Left lobe of liver (tissue), 2 donors: Measurements from ENCODE around the gene MACROD1. TPM values are rescaled to one million over a fixed set of nuclear protein-coding genes. Genes with fewer than 3 reads are reported as not detected.
A peak's percentile ranks its signal among the peaks of the same experiment; 100 is the strongest.
"Not testable (repeated sequence)": the region's sequence is repeated elsewhere in the genome, so short reads cannot be mapped to it uniquely, and the experiment has no call there.

Source experiments
- ATAC-seq: fragments of 200-7000 bp; cut with Tn5 transposase; one replicate; pipeline ENCODE4 v1.9.1; 2020; ENCODE audit warnings: mild to moderate bottlenecking, moderate library complexity
- DNase-seq: peaks from one replicate; pipeline ENCODE4 v3.0.0-alpha.2; 2020; ENCODE audit warnings: low spot score
- total RNA-seq: library from RNA; stranded (reverse); gene quantifications from one replicate; pipeline ENCODE4 v1.2.1, GENCODE V29; 2021
- donor health status: DM: no; HTN: no; CAD: no; lungs with moderate emphysema.
- donor health status: DM: no; HTN: yes; CAD: no.

The MACROD1 gene
- total RNA-seq, 1 donor from 2014 or later: 35.2 TPM

DNA sequence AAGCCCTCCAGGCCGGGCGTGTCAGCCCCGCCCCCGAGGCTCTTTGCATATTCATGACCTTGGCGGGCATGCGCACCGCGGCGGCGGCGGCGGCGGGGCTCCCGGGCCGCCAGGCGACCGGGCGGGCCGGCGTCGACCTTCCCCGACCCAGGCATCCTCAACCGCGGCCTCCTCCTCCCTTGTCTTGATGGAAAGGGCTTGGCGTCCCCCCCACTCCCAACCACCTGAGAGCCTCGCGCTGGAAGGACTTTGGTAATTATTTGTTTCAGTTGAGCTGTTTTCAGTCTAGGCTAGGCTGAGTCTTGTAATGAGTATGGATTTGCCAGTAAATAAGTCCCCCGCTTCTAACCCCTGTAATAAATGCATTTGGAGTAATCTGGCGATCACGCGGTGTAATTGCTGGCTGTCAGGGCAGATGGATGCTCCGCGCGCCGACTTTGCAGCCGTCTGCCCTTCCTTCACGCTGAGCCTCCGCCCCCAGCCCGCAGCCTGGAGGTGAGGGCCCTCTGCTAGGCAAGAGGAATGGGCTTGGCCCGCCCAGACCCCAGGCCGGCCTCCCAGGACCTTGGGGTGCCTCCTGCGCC lies 105.0 kb downstream of the MACROD1 start:
- DNase-seq (no peak), ATAC-seq (peak; percentile 16)

DNA sequence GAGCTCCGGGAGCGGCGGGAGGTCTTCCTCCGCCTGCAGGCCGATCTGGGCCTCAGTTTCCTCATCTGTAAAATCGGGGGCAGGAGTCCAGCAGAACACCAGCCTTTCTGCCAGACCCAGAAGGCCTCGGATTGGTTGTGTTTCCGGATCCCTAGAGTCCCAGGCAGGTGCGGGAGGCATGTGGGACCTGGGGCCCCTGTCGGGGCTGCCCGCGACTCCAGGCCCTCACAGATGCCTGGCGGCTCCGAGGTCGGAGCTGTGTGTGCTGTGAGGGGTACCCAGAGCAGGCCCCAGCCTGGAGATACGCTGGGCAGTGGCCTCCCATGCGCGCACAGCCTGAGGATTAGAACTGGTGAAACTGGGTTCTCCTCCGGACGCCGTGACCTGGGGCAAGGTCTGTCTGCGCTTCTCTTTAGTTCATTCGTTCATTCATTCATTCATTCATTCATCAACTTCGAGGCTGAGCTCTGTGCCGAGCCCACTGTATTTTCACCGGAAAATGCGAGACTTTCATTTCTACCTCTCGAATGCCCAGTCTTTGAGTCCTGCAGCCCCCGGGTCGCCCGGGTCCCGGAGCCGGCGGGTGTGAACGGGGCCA lies 105.6 kb downstream of the MACROD1 start:
- DNase-seq (no peak), ATAC-seq (no peak)

DNA sequence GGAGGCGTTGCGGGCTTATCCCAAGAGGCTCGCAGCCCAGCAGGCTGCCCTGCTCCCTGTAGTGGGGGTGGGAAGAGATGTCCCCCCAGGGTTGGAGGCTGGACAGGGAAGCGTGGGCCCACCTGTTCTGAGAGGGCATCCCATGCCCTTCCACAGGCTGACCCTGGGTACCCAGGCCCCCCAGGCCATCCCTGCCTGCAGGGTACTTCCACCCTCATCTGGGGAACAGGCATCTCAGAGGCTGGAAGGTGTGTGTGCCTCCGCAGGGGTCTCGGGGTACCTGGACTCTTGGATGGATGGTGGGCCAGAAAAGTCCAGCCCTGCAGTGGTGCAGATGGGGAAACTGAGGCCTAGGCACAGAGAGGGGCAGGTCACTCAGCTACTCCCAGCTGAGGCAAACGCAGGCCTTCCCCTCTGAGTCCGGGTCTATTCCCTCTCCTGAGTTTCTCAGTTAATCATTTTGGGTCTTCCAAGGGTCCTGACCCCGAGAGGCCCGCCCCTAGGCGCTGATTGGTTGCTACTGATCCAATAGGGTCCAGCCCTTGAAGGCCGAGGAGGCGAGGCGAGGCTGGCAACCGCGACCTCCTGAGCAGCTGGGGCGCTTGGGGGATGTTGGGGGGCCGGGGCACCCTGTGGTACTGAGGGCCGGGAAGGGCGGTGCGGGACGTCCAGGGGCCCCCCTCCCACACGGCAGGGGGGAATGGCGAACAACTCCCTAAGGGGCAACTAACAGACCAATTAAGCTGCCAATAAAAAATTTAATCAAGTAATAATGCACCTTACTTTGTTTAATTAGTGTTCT lies 106.4 kb downstream of the MACROD1 start:
- no peak for ATAC-seq
- DNase-seq: no peak

DNA sequence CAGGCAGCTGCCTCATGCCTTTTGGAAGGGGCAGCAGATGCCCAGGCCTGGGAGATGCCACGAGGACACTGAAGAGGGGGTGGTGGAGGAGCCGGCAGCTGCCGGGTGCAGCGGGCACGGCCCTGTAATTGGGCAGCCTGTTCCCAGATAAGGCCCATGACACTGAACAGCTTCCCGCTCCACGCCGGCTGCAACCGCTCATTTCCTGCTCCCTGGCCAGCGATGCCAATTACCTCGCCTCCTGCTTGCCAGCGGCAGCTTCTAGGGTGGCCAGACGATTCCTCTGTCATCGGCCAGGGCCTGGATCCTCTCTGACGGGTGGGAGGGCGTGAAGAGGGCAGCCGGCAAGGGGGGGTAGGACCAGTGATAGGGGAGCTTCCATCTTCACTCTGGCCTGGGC lies 107.4 kb downstream of the MACROD1 start:
- DNase-seq: no peak
- no peak for ATAC-seq

DNA sequence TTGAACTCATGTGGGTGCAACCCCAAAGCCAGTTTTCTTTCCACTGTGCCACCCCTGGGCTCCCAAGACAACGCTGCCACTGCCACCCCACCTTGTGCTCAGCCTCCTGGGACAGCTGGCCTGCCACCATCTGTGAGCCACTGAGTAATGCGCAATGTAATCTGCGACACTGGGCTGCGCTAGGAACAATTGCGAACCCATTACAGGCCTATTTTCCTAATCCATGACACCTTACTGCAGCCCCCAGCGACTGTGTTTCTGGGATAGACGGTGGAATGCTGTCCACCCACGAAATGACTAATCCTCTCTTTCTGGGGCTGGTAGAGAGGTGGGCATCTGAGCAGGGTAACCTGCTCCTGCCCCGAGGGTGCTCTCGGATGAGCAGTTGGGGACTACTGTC lies 108.0 kb downstream of the MACROD1 start:
- DNase-seq (no peak), ATAC-seq (no peak)

DNA sequence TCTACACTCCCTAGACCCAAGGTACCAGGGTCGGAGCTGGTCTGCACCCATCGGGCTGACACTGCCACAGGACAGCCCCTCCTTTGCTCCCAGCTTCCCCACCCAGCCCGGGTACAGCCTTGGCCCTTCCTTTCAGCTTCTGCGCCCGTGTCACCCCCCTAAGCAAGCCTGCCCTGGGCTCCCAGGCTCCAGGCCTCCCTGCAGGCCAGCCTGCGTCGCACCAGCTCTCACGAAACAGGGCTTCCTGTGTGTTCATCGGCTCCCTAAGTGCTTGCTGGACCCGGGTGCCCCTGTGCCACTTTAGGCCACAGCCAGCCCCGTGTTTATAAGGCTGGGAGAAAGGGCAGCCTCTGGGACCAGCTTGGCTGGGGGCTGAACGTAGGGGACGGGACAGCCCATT lies 109.1 kb downstream of the MACROD1 start:
- no peak for DNase-seq
- ATAC-seq: no peak

DNA sequence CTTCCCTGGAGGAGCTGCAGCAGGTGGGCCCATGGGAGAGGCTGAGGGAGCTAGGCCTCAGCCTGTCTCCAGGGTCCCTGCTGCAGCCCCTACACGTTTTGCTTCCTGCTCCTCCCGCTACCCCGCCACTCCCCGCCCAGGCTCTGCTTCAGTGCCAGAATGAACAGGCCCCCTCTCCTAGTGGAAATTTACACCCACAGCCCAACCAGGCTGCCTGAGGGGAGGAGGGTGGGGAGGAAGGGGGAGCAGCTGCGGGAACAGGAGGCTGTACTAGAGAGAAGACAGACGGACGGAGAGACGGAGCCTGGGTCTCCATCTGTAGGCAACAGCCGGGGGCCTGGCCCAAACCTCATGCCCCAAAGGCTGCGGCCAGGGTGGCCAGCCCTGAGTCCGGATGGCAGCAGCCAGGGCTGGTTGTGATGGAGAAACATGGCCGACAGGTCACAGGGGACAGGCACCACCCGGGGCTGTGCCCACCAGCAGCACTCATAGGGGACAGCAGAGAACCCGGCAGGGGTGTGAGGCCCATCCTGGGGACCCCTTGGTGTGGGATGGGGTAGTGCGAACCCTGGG lies 109.6 kb downstream of the MACROD1 start:
- ATAC-seq (no peak), DNase-seq (no peak)

DNA sequence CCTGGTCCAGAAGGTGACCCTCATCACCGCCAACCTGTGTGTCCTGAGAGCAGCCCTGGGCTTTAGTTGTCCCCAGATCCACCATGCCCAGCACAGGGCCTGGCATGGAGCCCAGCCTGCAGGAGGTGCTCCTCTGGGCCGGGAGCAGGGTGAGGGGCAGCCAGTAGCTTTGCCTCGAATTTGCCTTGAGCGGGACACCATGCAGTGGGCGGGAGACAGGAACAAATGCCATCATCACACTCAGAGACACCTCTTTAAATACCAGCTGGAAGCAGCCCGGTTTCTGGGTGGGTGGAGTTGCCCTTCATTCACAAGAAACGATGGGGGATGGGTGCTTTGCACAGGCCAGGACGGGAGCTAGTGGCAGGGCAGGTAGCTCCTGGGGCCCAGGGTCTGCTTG lies 110.8 kb downstream of the MACROD1 start:
- ATAC-seq (no peak), DNase-seq (no peak)

DNA sequence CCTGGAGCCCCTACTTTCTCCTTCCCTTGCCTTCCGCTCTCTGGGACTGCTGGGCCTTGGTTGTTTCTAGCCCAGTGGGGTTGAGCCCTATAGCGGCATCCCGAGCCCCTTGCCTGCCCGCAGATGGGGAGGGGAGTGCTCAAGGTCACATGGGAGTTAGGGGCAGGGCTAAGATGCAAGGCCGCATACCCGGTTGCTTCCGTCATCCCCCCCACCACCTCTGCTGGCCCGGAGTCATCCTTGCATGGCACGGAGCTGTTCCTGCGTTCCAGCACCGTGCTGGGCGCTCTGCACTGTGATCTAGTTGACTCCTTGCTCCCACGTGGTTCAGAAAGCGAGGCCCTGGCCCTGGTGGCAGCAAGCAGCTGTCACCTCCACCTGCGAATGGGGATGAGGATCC lies 112.2 kb downstream of the MACROD1 start:
- ATAC-seq (no peak), DNase-seq (no peak)

DNA sequence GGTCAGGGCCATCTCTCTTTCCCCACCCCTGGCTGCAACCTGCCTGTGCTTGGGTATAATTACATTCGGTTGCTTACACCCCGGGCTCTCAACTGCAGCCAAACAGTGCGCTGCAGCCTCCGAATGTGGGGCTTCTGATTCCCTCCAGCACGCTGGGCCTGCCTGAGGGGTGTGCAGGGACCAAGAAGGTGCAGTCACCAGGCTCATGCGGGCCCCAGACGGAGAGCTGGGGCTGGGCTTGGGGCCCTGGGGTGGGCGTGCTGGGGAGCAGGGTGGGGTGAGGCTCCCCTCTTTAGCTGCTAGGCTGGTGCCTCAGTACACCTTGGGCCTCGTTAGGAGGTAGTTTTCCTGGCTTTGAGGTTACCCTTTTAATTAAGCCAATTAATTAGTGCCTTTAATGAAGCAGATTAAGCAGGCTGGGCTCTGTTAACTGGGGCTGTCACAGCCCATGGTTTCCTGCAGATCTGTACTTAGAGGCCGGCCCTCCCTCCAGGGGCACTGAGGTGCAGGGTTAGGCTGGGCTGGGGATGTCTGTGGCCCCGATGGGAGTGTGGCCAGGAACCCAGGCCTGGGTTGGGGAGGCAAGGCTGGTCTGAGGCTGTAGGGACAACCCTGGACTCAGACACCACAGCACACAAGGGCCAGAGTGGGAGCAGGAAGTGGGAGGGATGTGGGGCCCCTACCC lies 112.8 kb downstream of the MACROD1 start:
- ATAC-seq (no peak), DNase-seq (no peak)

DNA sequence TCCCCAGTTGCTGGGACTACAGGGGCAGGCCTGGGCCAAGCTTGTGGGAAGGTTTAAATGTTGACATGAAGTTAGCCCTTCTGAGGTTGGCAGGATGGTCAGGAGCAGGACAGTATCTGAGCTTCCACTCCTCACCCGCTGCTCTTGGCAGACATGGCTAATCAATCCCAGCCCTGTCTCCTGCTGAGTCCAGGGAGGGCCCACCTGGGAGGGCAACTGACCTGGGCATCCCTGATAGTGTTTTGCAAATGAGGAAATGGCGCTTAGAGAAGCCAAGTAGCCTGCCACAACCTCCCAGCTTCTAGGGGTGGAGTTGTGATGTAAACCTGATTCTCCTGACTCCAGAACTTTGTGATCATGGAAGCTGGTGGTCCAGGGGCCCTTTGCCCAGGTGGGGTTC lies 113.5 kb downstream of the MACROD1 start:
- ATAC-seq: no peak
- DNase-seq: no peak

DNA sequence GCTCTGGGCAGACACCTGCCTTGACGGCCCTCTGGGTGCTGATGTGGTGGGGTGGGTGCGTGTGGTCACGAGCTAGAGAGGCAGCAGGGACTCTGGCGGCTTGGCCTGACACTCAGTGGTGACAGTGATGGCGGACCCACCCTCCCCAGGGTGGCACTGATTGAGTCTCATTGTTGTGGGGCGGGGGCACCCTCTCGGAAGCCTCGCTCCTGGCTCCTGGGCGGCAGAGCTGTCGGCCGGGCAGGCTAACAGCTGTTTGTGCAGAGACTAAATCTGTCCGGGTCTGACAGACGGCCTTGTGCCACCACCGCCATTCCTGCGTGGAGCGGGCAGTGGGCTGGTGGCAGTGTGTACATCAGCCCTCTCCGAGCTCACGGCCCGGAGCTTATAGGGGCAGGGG lies 114.6 kb downstream of the MACROD1 start:
- DNase-seq: no peak
- ATAC-seq: no peak

DNA sequence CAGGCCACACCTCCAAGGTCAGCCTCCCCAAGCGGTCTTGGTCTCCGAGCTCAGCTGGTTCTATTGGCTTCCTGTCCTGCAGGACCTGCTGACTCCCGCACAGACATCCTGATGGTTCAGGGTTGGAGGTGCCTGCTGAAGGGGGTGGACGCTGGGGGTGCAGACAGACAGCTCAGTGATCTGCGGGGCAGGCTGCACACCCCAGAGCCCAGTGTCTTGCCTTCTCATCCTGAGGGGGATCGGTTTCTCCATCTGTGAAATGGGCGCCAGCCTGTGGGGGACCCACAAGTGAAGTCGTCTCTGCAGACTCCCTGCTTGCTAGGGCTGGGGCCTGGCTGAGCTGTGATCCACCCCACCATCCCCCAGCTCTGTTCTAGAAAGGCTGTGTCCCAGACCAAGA lies 116.4 kb downstream of the MACROD1 start:
- DNase-seq (no peak), ATAC-seq (no peak)

DNA sequence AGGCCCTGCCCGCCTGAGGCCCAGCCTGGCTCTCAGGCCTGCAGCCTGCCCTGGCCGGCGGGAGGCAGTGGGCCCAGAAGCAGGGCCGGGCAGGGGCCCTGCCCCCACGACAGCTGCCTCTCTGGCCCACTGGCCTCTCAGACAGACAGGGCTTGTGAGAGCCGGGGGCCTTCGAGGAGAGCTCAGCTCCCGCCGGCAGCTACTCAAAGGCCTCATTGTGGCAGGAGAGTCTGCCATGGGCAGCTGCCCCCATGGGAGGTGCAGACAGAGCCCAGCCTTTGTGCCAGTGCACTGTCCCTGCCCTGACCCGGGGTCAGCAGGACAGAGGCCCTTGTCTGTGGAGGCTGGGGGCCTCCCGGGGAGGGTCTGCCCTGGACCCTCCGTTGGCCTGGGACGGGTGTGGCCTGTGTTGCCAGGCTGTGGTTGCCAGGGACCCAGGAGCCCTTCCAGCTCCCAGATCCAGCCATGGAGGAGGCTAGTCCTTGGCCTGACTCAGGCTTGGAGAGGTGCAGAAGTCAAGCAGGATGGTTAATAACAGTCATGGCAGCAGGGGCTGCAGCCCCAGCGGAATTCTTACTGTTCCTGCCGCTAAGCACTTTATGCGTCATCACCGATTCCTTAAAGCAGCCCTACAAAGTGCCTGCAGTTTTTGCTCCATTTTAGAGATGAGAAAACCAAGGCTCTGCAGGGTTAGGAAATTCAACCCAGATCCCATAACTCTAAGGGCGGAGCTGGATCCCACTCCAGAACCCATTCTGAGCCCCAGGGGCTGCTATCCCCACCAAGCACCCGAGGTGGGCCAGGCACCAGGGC lies 117.7 kb downstream of the MACROD1 start:
- ATAC-seq (peak; percentile 16), DNase-seq (no peak)

DNA sequence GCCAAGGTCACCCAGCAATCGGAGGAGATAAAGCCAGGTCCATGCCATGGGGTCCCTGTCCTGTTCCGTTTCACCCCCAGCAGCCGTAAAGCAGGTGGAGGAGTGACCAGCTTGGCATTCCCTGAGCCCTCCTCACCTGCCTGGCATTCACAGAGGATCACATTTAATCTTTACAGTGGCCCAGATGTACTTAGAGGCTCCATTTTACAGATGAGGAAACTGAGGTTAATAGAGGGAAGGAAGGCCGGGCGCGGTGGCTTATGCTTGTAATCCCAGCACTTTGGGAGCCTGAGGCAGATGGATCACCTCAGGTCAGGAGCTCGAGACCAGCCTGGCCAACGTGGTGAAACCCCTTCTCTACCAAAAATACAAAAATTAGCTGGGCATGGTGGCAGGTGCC lies 118.5 kb downstream of the MACROD1 start:
- DNase-seq, ATAC-seq: not testable (repeated sequence)

DNA sequence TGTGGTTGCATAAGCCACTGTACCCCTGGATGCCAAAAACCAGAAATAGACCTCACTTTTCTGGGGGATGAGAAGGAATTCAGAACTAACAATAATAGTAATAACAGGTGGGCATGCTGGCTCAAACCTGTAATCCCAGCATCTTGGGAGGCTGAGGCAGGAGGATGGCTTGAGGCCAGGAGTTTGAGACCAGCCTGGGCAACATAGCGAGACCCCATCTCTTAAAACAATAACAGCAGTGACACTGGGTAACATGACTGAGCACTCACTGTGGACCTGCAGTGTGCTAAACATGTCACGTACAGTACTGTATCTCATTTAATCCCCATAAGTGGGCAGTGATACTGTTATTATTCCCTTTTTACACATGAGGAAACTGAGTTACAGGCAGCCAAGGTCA lies 120.2 kb downstream of the MACROD1 start:
- ATAC-seq (no peak), DNase-seq (no peak)

DNA sequence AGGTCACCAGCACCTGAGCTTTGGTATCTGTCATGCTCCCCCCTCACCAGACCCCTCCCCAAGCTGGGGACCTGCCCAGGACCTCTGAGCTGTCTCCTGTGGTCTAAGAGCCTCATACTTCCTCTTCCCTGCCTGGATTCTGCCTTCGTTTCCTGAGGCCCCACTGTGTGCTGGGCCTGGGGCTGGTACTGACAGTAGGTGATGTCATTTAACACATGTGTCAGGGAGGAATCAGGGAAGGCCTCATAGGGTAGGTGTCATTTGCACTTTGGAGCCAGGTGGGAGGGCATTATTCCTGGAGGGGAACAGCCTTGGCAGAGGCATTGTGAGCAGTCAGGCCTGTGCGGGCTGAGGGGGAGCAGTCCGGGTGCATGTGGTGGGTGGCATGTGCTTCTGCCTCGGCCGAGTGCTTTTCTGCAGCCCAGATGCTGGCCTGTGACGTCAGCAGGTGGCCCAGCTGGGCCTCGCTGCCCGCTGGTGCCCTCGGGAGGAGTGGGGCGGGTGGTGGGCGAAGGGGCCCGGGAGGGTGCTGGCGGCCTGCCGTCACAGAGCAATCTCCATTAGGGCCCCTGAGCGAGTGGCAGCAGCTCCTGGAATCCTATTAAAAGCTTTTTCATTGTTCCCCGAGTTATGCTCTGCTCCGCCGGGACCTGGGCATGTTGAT lies 121.1 kb downstream of the MACROD1 start:
- DNase-seq (no peak), ATAC-seq (no peak)

DNA sequence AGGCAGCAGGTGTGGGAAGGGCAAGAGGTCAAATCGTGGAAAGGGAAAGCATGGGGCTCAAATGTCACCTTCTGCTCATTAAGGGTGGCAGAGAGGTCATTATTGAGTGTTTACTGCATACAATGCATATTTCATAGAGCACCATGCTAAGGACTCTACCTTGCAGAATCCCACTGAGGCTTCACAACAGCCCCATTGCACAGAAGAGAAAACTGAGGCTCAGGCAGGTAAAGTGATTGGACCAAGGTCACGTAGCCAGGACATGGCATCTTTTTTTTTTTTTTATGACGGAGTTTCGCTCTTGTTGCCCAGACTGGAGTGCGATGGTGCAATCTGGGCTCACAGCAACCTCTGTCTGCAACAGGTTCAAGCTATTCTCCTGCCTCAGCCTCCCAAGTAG lies 122.4 kb downstream of the MACROD1 start:
- ATAC-seq (no peak), DNase-seq (no peak)

DNA sequence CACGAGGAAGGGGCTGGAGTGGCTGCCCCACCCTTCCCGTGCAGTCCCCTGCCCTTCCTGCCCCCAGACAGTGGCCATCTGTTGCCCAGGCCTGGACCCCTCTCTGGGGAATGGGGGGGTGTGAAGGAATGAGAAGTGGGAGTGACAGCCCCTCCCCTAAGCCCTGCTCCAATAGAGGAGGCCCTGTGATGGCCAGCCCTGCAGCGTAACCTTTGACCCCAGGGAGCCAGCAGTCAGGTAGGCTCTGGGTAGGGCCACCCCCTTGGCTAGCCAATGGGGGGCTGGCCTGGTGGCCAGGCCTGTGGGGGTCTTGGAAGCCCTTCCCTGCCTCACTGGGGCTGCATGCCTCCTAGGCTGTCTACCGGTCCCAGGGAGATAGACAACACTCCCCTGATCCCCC lies 123.6 kb downstream of the MACROD1 start:
- DNase-seq: no peak
- ATAC-seq: peak; percentile 48

DNA sequence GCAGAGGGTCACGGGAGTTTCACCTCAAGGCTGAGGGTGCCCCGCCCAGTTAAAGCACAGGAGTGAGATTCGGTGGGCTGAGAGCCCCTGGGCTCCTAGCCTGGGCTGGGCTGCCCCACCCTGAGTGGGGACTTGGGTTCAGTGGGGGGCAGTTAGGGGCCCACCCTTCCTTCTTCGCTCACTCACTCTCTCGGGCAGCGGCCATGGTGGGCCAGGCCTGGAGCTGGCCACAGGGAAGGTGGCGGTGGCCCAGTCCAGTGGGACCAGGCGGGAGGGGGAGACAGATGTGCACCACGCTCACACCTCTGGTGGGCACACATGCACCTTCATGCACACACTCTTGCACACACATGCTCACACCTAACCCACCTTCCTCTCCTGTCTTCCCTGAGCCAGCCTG lies 124.1 kb downstream of the MACROD1 start:
- no peak for ATAC-seq
- DNase-seq: no peak
